Posterior vena cava (tissue), 2 donors: ENCODE data around the gene CENPC. TPM values are rescaled to one million over a fixed set of nuclear protein-coding genes. Genes with fewer than 3 reads are reported as not detected.
"Not testable (repeated sequence)": the region's sequence is repeated elsewhere in the genome, so short reads cannot be mapped to it uniquely, and the experiment has no call there.

Experiments used
- DNase-seq: peaks from one replicate; pipeline ENCODE4 v3.0.0-alpha.2; 2020; ENCODE audit warnings: low spot score
- intact Hi-C, 2 donors: fragments of 100-400 bp; cut with DNase I; formaldehyde crosslinking; loops; one replicate each; pipeline versions ENCODE4 v1.14.1 to v1.14.2; 2022 to 2023
- total RNA-seq, 2 donors: library from RNA; stranded (reverse); fragmentation: NEBNext Ultra II Directional; extraction: Animal tissue kit (Norgen Biotek cat#: 25700); gene quantifications; one replicate each; pipeline ENCODE4 v1.2.1, GENCODE V29; 2021
- donor health status: DM: yes; HTN: yes; CAD: no.
- donor health status: DM: yes; HTN: yes; CAD: no.

CENPC gene
- total RNA-seq, 2 donors from 2014 or later = 18.3 to 20.1 TPM

DNA sequence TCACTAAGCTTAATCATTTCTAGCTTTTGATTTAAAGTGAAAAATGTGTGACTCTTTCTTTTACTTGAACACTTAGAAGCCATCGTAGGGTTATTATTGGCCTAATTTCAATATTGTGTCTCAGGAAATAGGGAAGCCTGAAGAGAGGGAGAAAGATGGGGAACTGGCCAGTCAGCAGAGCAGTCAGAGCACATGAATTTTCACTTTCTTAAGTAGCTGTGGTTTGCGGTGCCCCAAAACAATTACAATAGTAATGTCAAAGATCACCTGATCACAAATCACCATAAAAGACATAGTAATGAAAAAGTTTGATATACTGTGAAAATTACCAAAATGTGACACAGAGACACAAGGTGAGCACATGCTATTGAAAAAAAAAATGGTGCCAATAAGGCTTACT is 45.5 kb downstream of the CENPC start:
- intact Hi-C loops = no loop called here
- DNase-seq = no peak

DNA sequence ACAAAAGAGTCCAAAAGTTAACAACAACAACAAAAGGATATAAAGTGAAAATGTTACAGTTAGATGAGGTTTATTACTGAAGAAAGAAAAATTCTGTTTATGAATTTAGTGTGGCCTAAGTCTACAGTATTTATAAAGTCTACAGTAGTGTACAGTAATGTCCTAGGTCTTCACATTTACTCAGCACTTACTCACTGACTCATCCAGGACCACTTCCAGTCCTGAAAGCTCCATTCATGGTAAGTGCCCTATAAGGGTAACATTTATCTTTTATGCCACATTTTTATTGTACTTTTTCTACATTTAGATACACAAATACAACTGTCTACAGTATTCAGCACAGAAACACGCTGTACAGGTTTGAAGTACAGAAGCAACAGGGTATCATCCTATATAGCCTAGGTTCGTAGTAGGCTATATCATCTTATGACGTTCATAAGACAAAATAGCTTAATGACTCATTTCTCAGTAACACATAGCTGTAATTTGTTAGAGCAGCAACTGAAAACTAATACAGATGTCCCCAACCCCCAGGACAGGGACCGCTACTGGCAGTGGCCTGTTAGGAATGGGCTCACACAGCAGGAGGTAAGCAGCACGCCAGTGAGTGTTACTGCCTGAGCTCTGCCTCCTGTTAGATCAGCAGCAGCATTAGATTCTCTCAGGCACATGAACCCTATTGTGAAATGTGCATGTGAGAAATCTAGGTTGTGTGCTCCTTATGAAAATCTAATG is 61.3 kb downstream of the CENPC start:
- intact Hi-C loops = no loop called here
- DNase-seq = no peak

DNA sequence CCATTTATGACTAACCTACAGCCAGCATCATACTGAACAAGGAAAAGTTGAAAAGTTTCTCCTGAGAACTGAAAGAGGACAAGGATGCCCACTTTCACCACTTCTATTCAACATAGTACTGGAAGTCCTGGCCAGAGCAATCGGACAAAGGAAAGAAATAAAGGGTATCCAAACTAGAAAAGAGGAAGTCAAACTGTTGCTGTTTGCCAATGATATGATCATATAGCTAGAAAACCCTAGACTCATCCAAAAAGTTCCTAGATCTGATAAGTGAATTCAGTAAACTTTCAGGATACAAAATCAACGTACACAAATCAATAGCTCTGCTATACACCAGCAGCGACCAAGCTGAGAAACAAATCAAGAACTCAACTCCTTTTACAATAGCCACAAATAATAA is 64.5 kb downstream of the CENPC start:
- no peak for DNase-seq
- intact Hi-C loops = no loop called here

DNA sequence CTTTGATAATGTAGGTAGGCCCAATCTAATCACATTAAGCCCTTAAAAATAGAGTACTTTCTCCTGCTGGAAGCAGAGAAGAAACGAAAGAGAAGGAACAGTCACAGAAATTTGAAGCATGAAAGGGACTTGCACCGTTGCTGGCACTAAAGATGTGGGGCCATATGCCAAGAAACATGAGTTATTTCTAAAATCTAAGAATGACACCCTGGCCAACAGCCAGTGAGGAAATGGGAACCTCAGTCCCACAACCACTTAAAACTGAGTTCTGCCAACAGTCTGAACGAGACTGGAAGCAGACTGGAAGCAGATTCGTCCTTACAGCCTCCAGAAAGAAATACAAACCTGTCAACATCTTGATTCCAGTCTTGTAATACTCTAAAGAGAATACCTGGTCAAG is 70.1 kb downstream of the CENPC start:
- DNase-seq = no peak
- intact Hi-C loops = no loop called here

DNA sequence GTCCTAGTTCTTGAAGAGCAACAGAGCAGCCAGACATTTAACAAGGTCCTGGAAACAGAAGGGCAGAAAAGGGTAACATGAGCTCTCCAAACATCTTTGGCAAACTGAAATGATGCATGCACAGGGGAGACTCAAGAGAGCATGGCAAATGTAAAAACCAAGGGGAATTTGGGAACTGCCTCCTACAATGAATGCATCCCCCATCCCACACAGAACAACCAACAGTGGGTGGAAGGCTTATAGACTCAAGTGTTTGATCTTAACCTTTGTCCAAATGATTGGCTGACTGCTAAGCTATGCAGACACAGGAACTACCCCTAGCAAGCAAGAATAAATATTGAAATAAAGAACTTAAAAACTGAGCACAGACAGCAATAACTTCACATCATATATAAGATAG is 74.4 kb downstream of the CENPC start:
- intact Hi-C loops = no loop called here
- DNase-seq = no peak

DNA sequence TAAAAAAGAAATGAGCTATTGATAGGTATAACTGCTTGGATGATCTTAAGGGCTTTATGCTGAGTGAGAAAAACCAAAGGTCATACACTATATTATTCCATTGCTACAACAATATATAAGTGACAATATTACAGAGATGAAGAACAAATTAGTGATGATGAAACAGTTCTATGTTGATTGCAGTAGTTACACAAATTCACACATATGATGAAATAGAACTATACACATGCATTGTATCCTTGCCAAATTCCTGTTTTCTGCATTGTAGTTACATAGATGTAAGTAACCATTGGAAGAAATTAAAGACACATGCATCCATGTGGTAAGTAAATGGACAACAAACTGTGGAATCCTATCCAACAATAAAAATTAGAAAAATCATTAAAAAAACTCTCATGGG is 76.5 kb downstream of the CENPC start:
- intact Hi-C loops = no loop called here
- DNase-seq = no peak

DNA sequence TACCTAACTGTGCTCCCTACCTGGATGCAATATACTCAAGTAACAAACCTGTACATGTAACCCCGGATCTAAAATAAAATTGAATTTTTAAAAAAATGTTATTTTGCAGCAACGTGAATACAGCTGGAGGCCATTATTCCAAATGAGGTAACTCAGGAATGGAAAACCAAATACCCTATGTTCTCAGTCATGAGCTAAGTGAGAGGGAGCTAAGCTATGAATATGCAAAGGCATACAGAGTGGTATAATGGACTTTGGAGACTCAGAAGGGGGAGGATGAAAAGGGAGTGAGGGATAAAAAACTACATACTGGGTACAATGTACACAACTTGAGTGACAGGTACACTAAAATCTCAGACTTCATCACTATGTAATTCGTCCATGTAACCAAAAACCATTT is 78.6 kb downstream of the CENPC start:
- no peak for DNase-seq
- intact Hi-C loops = no loop called here

DNA sequence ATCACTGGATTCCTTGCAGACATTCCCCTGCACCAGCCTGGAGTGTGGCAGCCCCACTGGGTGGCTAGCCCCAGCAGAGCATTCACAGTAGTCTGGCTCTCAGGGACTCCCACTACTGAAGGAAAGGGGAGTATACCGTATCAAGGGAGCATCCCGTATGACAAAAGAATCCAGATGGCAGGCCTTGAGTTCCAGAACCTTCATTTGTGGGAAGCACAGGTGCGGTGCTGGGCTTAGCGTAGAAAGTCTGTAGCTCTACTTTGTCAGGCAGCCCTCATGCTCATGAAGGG is 79.6 kb downstream of the CENPC start:
- intact Hi-C loops = no loop called here
- DNase-seq = no peak

DNA sequence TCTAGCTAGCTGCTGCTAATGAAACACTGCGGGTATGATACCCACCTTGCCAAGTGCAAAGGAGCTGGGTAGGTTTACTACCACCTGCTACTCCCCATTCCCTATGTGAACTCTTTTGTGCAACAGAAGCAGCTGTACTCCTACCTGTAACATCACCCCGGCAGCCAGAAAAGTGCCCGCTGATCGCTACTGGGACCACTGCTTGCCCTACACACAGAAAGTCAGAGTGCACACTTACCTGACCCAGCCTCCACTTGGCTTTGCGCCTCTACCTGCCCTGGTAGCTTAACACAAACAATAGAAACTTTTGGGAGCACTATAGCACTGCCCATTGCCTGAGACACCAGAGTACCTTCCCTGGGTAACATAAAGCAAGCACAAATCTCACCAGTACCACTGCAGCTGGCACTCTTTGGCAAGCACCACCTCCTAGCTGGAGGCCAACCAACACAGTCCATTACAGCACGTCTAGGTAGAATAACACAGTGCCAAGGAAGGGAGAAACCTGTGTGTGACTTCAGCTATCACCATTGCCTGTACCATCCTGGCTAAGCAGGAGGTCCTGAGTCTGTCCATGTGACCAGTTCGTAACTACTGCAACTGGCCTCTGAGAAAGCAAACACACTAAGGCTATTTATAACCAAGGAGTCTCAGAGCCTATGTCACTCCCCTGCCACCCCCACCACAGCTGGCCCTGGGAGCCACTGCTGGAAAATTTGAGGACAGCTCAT is 80.1 kb downstream of the CENPC start:
- intact Hi-C loops = no loop called here
- DNase-seq = no peak

DNA sequence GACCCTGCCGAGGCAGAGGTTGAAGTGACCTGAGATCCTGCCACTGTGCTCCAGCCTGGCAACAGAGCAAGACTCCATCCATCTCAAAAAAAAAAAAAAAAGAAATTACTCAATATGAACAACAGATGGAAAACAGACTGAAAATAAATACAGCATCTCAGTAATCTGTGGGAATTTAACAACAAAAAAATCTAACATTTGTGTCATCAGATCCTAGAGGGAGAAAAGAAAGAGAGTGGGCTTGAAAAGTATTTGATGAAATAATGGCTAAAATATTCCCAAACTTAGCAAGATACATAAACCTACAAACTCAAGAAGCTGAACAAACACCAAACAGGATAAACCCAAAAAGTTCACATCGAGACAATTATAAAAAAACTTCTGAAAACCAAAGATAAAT is 84.7 kb downstream of the CENPC start:
- no peak for DNase-seq
- intact Hi-C loops = no loop called here

DNA sequence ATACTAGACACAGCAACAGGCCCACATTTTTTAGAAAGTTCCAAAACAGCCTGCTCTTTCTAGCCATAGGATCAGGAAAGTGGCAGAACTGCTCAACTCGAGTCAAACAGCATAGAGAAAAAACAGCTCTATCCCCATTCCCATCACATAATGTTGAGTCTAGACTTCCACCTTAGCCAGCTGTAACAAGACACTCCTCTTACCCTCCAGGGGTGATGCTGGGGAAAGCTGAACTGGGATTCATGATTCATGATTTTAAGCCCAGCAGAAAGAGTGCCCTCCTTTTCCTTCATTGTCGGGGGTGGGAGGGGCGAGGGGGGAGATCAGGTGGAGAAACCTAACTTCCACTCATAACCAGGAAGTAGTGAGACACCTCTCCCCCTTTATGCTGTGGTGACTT is 86.1 kb downstream of the CENPC start:
- no peak for DNase-seq
- intact Hi-C loops = no loop called here

DNA sequence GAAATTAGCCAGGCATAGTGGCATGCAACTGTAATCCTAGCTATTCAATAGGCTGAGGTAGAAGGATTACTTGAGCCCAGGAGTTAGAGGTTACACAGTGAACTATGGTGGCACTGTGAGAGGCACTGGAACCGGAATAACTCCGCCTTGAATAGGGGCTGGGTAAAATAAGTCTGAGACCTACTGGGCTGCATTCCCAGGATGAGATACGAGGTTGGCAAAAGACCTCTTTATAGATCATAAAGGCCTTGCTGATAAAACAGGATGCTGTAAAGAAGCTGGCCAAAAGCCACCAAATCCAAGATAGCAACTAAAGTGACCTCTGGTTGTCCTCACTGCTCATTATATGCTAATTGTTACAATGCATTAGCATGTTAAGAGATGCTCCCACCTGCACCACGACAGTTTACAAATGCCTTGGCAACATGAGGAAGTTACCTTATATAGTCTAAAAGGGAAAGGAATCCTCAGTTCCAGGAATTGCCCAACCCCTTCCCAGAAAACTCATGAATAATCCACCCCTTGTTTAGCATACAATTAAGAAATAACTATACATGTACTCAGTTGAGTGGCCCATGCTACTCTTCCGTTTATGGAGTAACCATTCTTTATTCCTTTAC is 88.6 kb downstream of the CENPC start:
- intact Hi-C loops = no loop called here
- no peak for DNase-seq

DNA sequence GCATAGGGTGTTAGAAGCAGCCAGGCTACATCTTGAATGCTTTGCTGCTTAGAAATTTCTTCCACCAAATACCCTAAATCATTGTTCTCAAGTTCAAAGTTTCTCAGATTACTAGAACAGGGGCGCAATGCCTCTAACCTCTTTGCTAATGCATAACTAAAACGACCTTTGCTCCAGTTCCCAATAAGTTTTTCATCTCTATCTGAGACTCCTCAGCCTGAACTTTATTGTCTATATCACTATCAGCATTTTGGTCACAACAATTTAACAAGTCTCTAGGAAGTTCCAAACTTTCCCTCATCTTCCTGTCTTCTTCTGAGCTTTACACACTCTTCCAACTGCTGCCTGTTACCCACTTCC is 92.5 kb downstream of the CENPC start:
- intact Hi-C loops, DNase-seq: not testable (repeated sequence)

DNA sequence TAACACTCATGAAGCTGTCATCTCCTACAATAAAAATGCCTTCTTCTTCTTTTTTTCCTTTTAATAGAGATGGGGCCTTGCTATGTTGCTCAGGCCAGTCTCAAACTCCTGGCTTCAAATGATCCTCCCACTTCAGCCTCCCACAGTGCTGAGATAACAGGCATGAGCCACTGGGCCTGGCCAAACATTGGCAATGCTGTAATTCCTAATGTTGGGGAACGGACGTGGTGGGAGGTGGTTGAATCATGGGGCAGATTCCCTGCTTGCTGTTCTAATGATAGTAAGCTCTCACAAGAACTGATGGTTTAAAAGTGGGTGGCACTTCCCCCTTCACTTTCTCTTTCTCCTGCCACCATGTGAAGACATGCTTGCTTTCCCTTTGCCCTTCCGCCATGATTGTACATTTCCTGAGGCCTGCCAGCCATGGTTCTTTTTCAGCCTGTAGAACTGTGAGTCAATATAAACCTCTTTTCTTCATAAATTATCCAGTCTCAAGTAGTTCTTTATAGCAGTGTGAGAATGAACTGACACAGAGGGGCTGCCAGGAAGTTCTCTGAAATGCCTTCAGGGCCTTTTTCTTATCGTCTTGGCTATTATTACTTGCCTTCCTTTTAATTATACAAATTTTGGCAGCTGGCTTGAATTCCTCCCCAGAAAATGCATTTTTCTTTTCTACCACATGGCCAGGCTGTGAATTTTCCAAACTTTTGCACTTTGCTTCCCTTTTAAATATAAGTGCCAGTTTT is 93.0 kb downstream of the CENPC start:
- intact Hi-C loops = no loop called here
- no peak for DNase-seq

DNA sequence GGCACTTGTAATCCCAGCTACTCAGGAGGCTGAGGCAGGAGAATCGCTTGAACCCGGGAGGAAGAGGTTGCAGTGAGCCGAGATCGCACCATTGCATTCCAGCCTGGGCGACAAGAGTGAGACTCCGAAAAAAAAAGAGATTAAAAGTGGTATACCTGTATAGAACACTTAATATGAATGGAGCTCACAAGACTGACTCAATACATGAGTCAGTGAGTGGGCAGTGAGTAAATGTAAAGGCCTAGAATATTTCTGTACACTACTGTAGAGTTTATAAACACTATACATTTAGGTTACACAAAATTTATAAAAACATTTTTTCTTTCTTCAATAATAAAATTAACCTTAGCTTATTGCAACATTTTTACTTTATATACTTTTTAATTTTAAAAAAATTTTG is 93.8 kb downstream of the CENPC start:
- no peak for DNase-seq
- intact Hi-C loops = no loop called here

DNA sequence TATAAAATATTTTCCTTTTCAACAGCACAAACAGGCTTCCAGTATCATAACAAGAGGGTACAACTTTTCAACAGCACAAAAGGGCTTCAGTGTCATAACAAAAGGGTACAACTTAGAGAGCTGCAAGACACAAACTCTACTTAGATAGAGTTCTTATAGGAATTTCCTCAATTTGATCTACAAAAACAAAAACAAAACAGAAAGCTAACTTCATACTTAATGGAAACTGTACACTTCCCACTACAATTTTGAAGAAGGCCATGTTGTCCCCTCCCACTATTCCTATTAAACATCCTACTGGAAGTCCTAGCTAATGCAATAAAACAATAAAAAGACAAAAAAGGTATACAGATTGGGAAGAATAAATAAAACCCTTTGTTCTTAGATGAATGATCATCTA is 96.7 kb downstream of the CENPC start:
- intact Hi-C loops = no loop called here
- DNase-seq = no peak

DNA sequence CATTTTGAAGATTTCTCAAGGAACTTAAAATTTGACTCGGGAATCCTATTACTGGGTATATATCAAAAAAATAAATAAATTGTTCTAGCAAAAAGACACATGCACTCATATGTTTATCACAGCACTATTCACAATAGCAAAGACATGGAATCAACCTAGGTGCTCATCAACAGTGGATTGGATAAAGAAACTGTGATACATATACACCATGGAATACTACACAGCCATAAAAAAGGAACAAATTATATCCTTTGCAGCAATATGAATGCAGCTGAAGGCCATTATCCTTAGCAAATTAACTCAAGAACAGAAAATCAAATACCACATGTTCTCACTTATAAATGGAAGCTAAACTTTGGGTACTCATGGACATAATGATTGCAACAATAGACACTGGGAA is 97.4 kb downstream of the CENPC start:
- DNase-seq = no peak
- intact Hi-C loops = no loop called here

DNA sequence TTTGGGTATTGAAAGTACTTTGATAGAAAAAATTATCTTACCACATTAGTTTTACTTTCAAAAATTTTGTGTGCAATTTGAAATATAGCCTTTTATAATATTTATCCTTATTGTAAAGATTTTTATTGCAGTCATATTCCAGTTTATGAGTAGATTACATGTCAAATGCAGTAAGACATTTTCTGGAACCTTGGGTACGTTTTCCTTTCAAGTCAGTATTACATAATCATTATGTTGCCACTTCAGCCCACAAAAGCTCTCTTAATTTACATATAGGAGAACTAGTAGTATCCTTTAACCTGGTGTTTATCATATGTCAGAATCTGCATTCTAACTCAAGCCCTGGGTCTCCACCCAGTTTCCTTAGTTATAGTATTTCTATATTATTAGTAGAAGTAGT is 98.5 kb downstream of the CENPC start:
- intact Hi-C loops = no loop called here
- no peak for DNase-seq

DNA sequence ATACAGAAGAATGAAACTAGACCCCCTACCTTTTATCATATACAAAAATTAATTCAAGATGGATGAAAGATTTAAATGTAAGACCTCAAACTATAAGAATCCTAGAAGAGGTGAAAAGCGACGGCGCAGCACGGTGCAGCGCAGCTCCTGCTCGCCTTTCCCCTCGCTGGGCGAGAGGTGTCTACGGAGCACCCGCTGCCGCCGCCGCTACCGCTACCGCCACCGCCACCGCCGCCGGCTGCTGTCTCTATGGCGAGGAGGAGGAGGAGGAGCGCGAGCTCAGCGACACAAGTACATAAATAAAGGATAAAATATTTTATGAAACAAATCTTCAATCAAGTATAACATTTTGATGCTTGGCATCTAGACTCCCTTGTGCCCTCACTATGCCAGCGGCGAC is 99.4 kb downstream of the CENPC start:
- DNase-seq, intact Hi-C loops: not testable (repeated sequence)

DNA sequence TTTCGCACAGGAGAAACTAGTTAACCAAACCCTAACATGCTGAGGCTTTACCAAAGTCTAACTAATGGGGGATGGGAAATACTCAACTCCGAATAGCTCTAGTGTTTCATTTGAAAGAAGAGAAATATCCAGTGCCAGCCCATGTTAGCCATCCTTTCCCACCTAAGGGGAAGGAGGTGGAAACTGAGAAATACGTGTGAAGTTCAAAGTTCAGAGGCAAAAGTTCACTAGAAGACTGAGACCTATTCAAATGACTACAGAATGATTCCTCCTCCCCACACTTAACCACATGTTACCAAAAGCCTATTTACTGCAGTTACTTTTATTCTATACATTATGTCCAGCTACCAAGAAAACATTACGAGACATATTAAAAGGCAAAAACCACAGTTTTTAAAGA is 106.3 kb downstream of the CENPC start:
- intact Hi-C loops = no loop called here
- no peak for DNase-seq
